Measurements from ENCODE around the gene GSE1. TPM values are rescaled to one million over a fixed set of nuclear protein-coding genes. Genes with fewer than 3 reads are reported as not detected.

The GSE1 gene
- total and polyA plus RNA-seq, 9 of the 15 experiments (the other 6 are each of a cell fraction or from before 2014, with no cell fraction given) = 12.2 to 244 (median 57.9) TPM

DNA sequence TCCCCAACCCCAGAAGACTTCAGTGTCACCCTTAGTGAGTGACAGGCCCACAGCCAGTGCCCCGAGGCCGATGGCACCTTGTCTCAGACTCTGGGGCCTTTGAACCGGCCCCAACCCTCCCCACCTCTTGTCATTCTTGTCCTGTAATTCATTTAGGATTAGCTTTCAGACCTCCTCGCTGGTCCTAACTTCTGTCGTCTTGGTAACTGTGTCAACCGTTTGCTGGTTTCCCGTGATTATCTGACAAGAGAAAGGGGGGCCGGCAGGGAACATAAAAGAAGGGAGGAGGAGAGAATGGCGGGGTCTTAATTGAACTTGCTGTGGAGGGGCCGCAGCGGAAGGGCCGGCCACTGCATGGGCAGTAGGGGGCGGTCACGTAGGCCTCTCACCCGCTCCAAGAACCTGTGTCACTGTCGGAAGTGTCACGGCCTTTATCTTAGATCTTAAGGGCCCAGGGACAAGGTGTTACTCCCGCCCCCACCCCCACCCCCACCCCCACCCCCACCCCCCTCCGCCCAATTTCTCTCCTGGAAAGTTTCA is 46.5 kb upstream of the GSE1 start (continued):
- TF ChIP-seq THRA (IDR thresholded peaks at IDR 0.05) (no peak), MECOM (CRISPR knock-in tag; IDR thresholded peaks at IDR 0.05) (peak; percentile 78), ATF1 (CRISPR knock-in tag; IDR thresholded peaks at IDR 0.05) (no peak), ATF1 (tag; IDR thresholded peaks at IDR 0.05) (no peak), GABPA (tag; conservative IDR thresholded peaks at IDR 0.05; ENCODE audit: low read depth) (no peak; the same call in 1 of the 2 replicates), HBP1 (CRISPR knock-in tag; IDR thresholded peaks at IDR 0.05) (0 out of 2 replicates have a peak, but pooled peaks have one; percentile 44)
- TF ChIP-seq, protein P1, sequence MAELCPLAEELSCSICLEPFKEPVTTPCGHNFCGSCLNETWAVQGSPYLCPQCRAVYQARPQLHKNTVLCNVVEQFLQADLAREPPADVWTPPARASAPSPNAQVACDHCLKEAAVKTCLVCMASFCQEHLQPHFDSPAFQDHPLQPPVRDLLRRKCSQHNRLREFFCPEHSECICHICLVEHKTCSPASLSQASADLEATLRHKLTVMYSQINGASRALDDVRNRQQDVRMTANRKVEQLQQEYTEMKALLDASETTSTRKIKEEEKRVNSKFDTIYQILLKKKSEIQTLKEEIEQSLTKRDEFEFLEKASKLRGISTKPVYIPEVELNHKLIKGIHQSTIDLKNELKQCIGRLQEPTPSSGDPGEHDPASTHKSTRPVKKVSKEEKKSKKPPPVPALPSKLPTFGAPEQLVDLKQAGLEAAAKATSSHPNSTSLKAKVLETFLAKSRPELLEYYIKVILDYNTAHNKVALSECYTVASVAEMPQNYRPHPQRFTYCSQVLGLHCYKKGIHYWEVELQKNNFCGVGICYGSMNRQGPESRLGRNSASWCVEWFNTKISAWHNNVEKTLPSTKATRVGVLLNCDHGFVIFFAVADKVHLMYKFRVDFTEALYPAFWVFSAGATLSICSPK (IDR thresholded peaks at IDR 0.05; ENCODE audit: borderline replicate concordance) = no peak
- TF ChIP-seq, protein P2, sequence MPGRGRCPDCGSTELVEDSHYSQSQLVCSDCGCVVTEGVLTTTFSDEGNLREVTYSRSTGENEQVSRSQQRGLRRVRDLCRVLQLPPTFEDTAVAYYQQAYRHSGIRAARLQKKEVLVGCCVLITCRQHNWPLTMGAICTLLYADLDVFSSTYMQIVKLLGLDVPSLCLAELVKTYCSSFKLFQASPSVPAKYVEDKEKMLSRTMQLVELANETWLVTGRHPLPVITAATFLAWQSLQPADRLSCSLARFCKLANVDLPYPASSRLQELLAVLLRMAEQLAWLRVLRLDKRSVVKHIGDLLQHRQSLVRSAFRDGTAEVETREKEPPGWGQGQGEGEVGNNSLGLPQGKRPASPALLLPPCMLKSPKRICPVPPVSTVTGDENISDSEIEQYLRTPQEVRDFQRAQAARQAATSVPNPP (IDR thresholded peaks at IDR 0.05; ENCODE audit: borderline replicate concordance, insufficient read depth, insufficient read length) = no peak
